ENCODE measurements around the gene SERPINB8. TPM values are rescaled to one million over a fixed set of nuclear protein-coding genes. Genes with fewer than 3 reads are reported as not detected.

Gene SERPINB8
- total and polyA plus RNA-seq, 2 donors (not counting 1 experiment from before 2014, with no cell fraction given) = 14.4 to 22.1 TPM

GRCh38 chr18:63947051-63947790, 22.7 kb upstream of the SERPINB8 start:
- Histone ChIP-seq H3K4me2 (replicated peaks; ENCODE audit: low read depth, low read length, poor library complexity, severe bottlenecking) (no peak overlapping the region), H3K27me3 (replicated peaks in 1 of 4; ENCODE audit: control extremely low read depth in 1 of 4, control insufficient read depth in 3 of 4, insufficient read depth in 4 of 4, low read length in 3 of 4) (peaks cover 0 to 10% (median 4%) of the 10 kb centered on the region in 4 experiments), H2AFZ (ENCODE audit: insufficient read depth, low read depth, low read length, poor library complexity, severe bottlenecking) (no peak overlapping the region), H3K9me3 (ENCODE audit: control extremely low read depth in 1 of 3, control insufficient read depth in 2 of 3, insufficient read depth in 1 of 3, low read length in 2 of 3) (peaks cover 0 to 4% (median 0%) of the 10 kb centered on the region in 3 donors), H3K27ac (ENCODE audit: low read length in 2 of 2) (no peak overlapping the region), H3K9ac (ENCODE audit: low read length) (no peak overlapping the region), H3K4me1 (ENCODE audit: control insufficient read depth in 2 of 2, insufficient read depth in 2 of 2, low read length in 2 of 2) (peaks cover 8% of the 10 kb centered on the region in 2 donors), H3K36me3 (replicated peaks in 1 of 2; ENCODE audit: control extremely low read depth in 1 of 2, control insufficient read depth in 1 of 2, extremely low read depth in 1 of 2, insufficient read depth in 2 of 2, low read length in 1 of 2) (no peaks in the 10 kb centered on the region), H3K4me3 (ENCODE audit: control extremely low read depth in 1 of 5, extremely low read depth in 1 of 5, insufficient read depth in 1 of 5, low read depth in 2 of 5, low read length in 4 of 5) (no peak overlapping the region), H4K20me1 (ENCODE audit: control insufficient read depth, insufficient read depth, low read length, poor library complexity, severe bottlenecking) (no peaks in the 10 kb centered on the region), H3K79me2 (ENCODE audit: control insufficient read depth, insufficient read depth, low read length) (no peaks in the 10 kb centered on the region)
- Mint-ChIP-seq H3K4me1 (peaks cover 19% of the 10 kb centered on the region), H3K9me3 (ENCODE audit: insufficient read depth) (no peaks in the 10 kb centered on the region), H3K27me3 (peaks cover 41% of the 10 kb centered on the region), H3K27ac (no peak overlapping the region), H3K4me3 (no peak overlapping the region)
- no peak for DNase-seq
- CTCF ChIA-PET = interaction anchor here (0.6 kb wide), 1 partner anchor 16 kb away, joined by 3 read pairs; no protein-coding TSS in a partner anchor
- no CpG with 5 or more reads among the region's 3 CpGs for WGBS (ENCODE audit: insufficient coverage)
- POLR2A ChIA-PET = no interaction called here
- TF ChIP-seq EZH2 (IDR thresholded peaks at IDR 0.05; ENCODE audit: borderline replicate concordance, insufficient read depth, low read depth, low read length, poor library complexity, severe bottlenecking) = no peak
- no peak for TF ChIP-seq CTCF (IDR thresholded peaks at IDR 0.05)
- intact Hi-C loops (cut with micrococcal nuclease) = no loop called here
- no peak for ATAC-seq (ENCODE audit: low read depth)
